Mammary epithelial cell (primary cell): ENCODE data around the gene C1orf21.

Experiments used
- EZH2 ChIP-seq: IDR thresholded peaks from 2 replicates; pipeline ENCODE4 v1.6.1; 2012; ENCODE audit warnings: low read length, inconsistent platforms, borderline replicate concordance
- TF ChIP-seq, protein P1 (sequence below), 2 donors: IDR thresholded peaks in 1 of 2; conservative IDR thresholded peaks in 1 of 2; 2 replicates each; pipeline ENCODE4 v1.5.1; 2011 to 2012; ENCODE audit warnings: inconsistent platforms in 2 of 2, low read length in 2 of 2, mild to moderate bottlenecking in 2 of 2, control low read depth in 1 of 2, low read depth in 1 of 2; ENCODE audit not compliant: insufficient read depth in 1 of 2; ENCODE audit errors: extremely low read depth in 1 of 2

DNA sequence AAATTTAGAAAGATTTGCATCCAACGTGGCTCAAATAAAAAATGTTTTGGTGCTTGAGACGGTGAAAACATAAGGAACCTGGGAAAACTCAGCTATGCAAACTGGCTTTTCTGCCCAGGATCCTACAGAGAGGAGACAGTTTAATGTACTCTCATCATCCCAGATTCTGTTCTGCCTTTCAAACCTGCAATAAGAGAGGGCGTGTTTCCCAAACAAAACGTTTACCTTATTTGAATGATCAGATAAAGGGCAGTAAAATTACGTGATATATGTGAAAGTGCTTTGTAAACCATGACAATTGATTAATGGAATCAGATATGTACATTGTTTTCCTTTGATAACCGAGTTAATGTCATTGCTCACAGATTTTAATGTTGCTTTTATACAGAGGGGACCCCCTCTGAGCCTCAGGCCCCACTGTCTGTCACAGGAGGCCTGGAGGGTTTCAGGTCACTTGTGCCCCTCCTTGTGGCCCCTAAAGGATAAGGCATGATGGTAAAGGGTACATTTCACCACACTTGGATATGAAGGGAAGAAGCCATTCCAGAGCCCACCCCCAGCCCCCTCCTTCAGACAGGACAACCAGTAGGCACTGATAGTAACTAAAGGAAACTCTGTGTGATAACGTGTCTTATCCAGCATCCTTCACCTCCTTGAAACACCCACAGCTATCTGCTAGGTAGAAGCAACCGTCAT is 210.3 kb downstream of the C1orf21 start:
- TF ChIP-seq, protein P1, sequence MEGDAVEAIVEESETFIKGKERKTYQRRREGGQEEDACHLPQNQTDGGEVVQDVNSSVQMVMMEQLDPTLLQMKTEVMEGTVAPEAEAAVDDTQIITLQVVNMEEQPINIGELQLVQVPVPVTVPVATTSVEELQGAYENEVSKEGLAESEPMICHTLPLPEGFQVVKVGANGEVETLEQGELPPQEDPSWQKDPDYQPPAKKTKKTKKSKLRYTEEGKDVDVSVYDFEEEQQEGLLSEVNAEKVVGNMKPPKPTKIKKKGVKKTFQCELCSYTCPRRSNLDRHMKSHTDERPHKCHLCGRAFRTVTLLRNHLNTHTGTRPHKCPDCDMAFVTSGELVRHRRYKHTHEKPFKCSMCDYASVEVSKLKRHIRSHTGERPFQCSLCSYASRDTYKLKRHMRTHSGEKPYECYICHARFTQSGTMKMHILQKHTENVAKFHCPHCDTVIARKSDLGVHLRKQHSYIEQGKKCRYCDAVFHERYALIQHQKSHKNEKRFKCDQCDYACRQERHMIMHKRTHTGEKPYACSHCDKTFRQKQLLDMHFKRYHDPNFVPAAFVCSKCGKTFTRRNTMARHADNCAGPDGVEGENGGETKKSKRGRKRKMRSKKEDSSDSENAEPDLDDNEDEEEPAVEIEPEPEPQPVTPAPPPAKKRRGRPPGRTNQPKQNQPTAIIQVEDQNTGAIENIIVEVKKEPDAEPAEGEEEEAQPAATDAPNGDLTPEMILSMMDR (conservative IDR thresholded peaks at IDR 0.05 in 1 of 2, IDR thresholded peaks at IDR 0.05 in 1 of 2; ENCODE audit: extremely low read depth in 1 of 2, insufficient read depth in 1 of 2, low read depth in 1 of 2, low read length in 2 of 2): no peak
- no peak for TF ChIP-seq EZH2
